Common myeloid progenitor, CD34-positive (primary cell): ENCODE data around the gene APP.

Experiments
- CTCF ChIA-PET: fragments of 350-600 bp; sonication (Branson Sonifier 250); formaldehyde crosslinking; loops from one replicate; lab custom pipeline; 2021; ENCODE audit warnings: antibody characterized with exemption; lab: Charles Lee
- POLR2A ChIA-PET: fragments of 350-600 bp; sonication (Branson Sonifier 250); formaldehyde crosslinking; loops from one replicate; lab custom pipeline; 2021; ENCODE audit warnings: antibody characterized with exemption; lab: Charles Lee
- DNase-seq, 3 donors: peaks; one replicate each; pipeline versions ENCODE4 v3.0.0 to v3.0.0-alpha.2; 2013
- H3K27ac ChIP-seq, 2 experiments: 1 replicate in 1 of 2; 2 replicates in 1 of 2; pipeline ENCODE4 v1.7.0; 2013; ENCODE audit warnings: inconsistent platforms in 2 of 2, low read length in 2 of 2, mild to moderate bottlenecking in 2 of 2, low read depth in 1 of 2, moderate library complexity in 1 of 2; ENCODE audit not compliant: severe bottlenecking in 2 of 2, insufficient read depth in 1 of 2, poor library complexity in 1 of 2
- H3K27me3 ChIP-seq, 5 experiments: replicated peaks in 2 of 5; 1 replicate in 3 of 5; 2 replicates in 2 of 5; pipeline versions ENCODE4 v1.6.1 to v1.7.0; 2013; ENCODE audit warnings: low read length in 4 of 5, mild to moderate bottlenecking in 2 of 5, moderate library complexity in 2 of 5, inconsistent platforms in 1 of 5; ENCODE audit not compliant: insufficient read depth in 5 of 5, control insufficient read depth in 4 of 5
- H3K36me3 ChIP-seq, 4 experiments: 1 replicate in 2 of 4; 2 replicates in 2 of 4; pipeline versions ENCODE4 v1.6.1 to v1.7.0; 2013; ENCODE audit warnings: low read length in 3 of 4, control low read depth in 1 of 4, mild to moderate bottlenecking in 1 of 4; ENCODE audit not compliant: control insufficient read depth in 4 of 4, insufficient read depth in 4 of 4
- H3K4me1 ChIP-seq, 4 experiments: 1 replicate in 3 of 4; 2 replicates in 1 of 4; pipeline versions ENCODE4 v1.6.1 to v1.7.1; 2013; ENCODE audit warnings: low read length in 3 of 4, mild to moderate bottlenecking in 3 of 4, control low read depth in 1 of 4, inconsistent platforms in 1 of 4, moderate library complexity in 1 of 4; ENCODE audit not compliant: control insufficient read depth in 4 of 4, insufficient read depth in 4 of 4; ENCODE audit errors: control extremely low read depth in 1 of 4
- H3K4me3 ChIP-seq, 7 experiments: 1 replicate in 4 of 7; 2 replicates in 3 of 7; pipeline versions ENCODE4 v1.5.1 to v1.7.0; 2013; ENCODE audit warnings: mild to moderate bottlenecking in 7 of 7, low read length in 6 of 7, moderate library complexity in 6 of 7, inconsistent platforms in 2 of 7, low read depth in 2 of 7, control low read depth in 1 of 7; ENCODE audit not compliant: insufficient read depth in 4 of 7, control insufficient read depth in 1 of 7; ENCODE audit errors: extremely low read depth in 1 of 7
- H3K9me3 ChIP-seq, 5 experiments: 1 replicate in 4 of 5; 2 replicates in 1 of 5; pipeline versions ENCODE4 v1.6.1 to v1.7.1; 2013; ENCODE audit warnings: low read length in 4 of 5, mild to moderate bottlenecking in 2 of 5, inconsistent platforms in 1 of 5, low read depth in 1 of 5, moderate library complexity in 1 of 5; ENCODE audit not compliant: control insufficient read depth in 4 of 5, insufficient read depth in 2 of 5; ENCODE audit errors: control extremely low read depth in 1 of 5
- WGBS: methylation state at CpG from one replicate; pipeline ENCODE4 v1.1.5; 2013; ENCODE audit not compliant: insufficient coverage; 5-methylcytosine and 5-hydroxymethylcytosine counted together

APP gene

GRCh38 chr21:25953196-25953595 is 217.4 kb downstream of the APP start:
- Histone ChIP-seq H3K27me3 (no peaks in the 10 kb centered on the region), H3K9me3 (no peaks in the 10 kb centered on the region), H3K36me3 (peaks cover 10 to 57% (median 26%) of the 10 kb centered on the region in 4 experiments), H3K4me1 (peaks cover 0 to 2% (median 0%) of the 10 kb centered on the region in 4 experiments), H3K4me3 (no peak overlapping the region), H3K27ac (no peak overlapping the region)
- no peak for DNase-seq
- 90% methylated on average over 2 of the region's 3 CpGs for WGBS
- CTCF ChIA-PET, result no interaction called here
- POLR2A ChIA-PET, result no interaction called here

DNA sequence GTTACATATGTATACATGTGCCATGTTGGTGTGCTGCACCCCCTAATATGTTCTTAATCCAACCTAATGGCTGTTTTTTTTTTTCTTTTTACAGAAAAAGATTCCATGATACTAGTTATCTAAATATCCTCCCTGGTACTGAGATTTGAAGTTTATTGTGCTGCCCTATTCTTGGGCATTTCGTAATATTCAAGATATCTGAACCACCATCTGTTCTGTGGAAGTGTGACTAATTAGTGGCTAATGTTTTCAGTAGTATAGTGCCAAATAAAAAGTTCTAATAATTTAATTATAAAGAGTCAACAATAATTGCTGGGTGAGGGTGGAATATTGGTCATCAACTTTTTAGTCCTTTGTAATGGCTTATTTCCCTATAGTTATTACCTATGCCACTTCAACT is 218.3 kb downstream of the APP start:
- H3K4me3 ChIP-seq, result no peak overlapping the region
- H3K4me1 ChIP-seq, result peaks cover 0 to 2% (median 0%) of the 10 kb centered on the region in 4 experiments
- no peaks in the 10 kb centered on the region for H3K9me3 ChIP-seq
- POLR2A ChIA-PET, result no interaction called here
- no peak overlapping the region for H3K27ac ChIP-seq
- peaks cover 10 to 52% (median 26%) of the 10 kb centered on the region in 4 experiments for H3K36me3 ChIP-seq
- no peaks in the 10 kb centered on the region for H3K27me3 ChIP-seq
- DNase-seq, result peak in 1 of 3 donors; percentile 28
- CTCF ChIA-PET, result no interaction called here
- WGBS, result no CpG with 5 or more reads among the region's 1 CpG

- WGBS, result no CpG with 5 or more reads among the region's 1 CpG
- ChIA-PET CTCF (no interaction called here), POLR2A (no interaction called here)
- Histone ChIP-seq H3K36me3 (peaks cover 17 to 46% (median 25%) of the 10 kb centered on the region in 4 experiments), H3K27me3 (no peaks in the 10 kb centered on the region), H3K9me3 (peaks cover 0 to 7% (median 6%) of the 10 kb centered on the region in 5 experiments), H3K27ac (no peak overlapping the region), H3K4me3 (no peak overlapping the region), H3K4me1 (peaks cover 0 to 2% (median 0%) of the 10 kb centered on the region in 4 experiments)
- no peak for DNase-seq
Observed at GRCh38 chr21:25949701-25950100, 220.9 kb downstream of the APP start.

- Histone ChIP-seq H3K36me3 (peaks cover 0 to 25% (median 9%) of the 10 kb centered on the region in 4 experiments), H3K4me1 (no peaks in the 10 kb centered on the region), H3K4me3 (no peak overlapping the region), H3K27ac (no peak overlapping the region), H3K27me3 (no peaks in the 10 kb centered on the region), H3K9me3 (peaks cover 0 to 7% (median 6%) of the 10 kb centered on the region in 5 experiments)
- 100% methylated on average over 2 of the region's 3 CpGs for WGBS
- POLR2A ChIA-PET, result no interaction called here
- no peak for DNase-seq
- CTCF ChIA-PET, result interaction anchor here (1.0 to 1.5 kb wide), 3 partner anchors 10 to 45 kb away, joined by 3 read pairs; no protein-coding TSS in a partner anchor
Observed at GRCh38 chr21:25944672-25945213, 225.8 kb downstream of the APP start.

DNA sequence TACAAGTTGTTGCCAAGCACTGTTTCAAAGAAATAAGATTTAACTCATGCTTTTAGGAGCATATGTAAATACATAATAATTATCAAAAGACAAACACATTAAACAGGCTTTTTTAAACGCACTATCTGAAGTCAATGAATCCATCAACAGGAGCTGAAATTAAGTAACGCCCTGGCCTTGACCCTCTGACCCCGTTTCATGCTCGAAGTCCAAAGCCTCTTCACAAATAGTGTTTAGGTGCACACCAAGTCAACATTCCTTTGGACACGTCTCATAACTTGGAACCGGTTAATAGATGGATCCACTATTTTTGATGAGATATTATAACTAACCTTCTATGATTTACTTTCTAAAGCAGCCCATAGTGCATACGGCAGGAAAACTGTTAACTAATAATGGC is 226.5 kb downstream of the APP start:
- DNase-seq, result no peak
- no peaks in the 10 kb centered on the region for H3K27me3 ChIP-seq
- ChIA-PET CTCF (interaction anchor here (1.0 to 1.5 kb wide), 3 partner anchors 9 to 44 kb away, joined by 3 read pairs; no protein-coding TSS in a partner anchor), POLR2A (no interaction called here)
- 95% methylated on average over 3 of the region's 7 CpGs for WGBS
- peaks cover 0 to 7% (median 6%) of the 10 kb centered on the region in 5 experiments for H3K9me3 ChIP-seq
- H3K36me3 ChIP-seq, result peaks cover 0 to 19% (median 5%) of the 10 kb centered on the region in 4 experiments
- H3K4me3 ChIP-seq, result no peak overlapping the region
- H3K27ac ChIP-seq, result no peak overlapping the region
- H3K4me1 ChIP-seq, result peaks cover 0 to under 1% (median 0%) of the 10 kb centered on the region in 4 experiments

DNA sequence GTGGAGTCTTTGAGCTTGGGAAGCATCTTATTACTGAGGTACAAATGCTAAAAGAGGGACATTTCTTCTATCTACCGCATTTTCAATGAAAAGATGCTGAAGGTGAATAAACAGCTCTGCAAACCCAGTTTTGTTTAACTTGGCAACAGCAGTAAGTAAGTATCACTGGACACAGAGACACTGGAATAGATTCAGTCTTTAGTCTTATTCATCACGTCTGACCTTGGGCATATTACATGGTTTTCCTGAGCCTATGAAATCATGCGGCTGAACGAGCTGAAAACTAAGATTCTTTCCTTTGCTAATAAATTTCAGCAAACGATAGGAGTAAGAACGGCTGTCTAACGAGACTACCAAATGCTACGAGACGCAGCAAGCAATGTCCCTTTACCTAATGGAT is 228.4 kb downstream of the APP start:
- Histone ChIP-seq H3K36me3 (peaks cover 0 to 20% (median 5%) of the 10 kb centered on the region in 4 experiments), H3K9me3 (peaks cover 0 to 7% (median 6%) of the 10 kb centered on the region in 5 experiments), H3K4me1 (peaks cover 0 to 3% (median 0%) of the 10 kb centered on the region in 4 experiments), H3K4me3 (no peak overlapping the region), H3K27ac (no peak overlapping the region), H3K27me3 (no peaks in the 10 kb centered on the region)
- POLR2A ChIA-PET, result no interaction called here
- CTCF ChIA-PET, result interaction anchor here (1.0 to 1.1 kb wide), 2 partner anchors 14 to 46 kb away, joined by 3 to 4 read pairs; no protein-coding TSS in a partner anchor
- whole genome bisulfite sequencing, result 97% methylated on average over 7 of the region's 9 CpGs
- DNase-seq, result no peak

GRCh38 chr21:25939396-25939761 is 231.2 kb downstream of the APP start:
- Histone ChIP-seq H3K27ac (no peak overlapping the region), H3K9me3 (no peaks in the 10 kb centered on the region), H3K36me3 (peaks cover 0 to 15% (median 0%) of the 10 kb centered on the region in 4 experiments), H3K4me1 (peaks cover 0 to 16% (median 7%) of the 10 kb centered on the region in 4 experiments), H3K4me3 (no peak overlapping the region), H3K27me3 (no peaks in the 10 kb centered on the region)
- no CpG with 5 or more reads among the region's 1 CpG for WGBS
- DNase-seq, result no peak
- CTCF ChIA-PET, result interaction anchor here (0.9 to 1.4 kb wide), 3 partner anchors 9 to 27 kb away, joined by 3 to 4 read pairs (median 3); no protein-coding TSS in a partner anchor
- POLR2A ChIA-PET, result no interaction called here
